GM12878 (cell line): ENCODE measurements around the gene KLHL3. TPM values are rescaled to one million over a fixed set of nuclear protein-coding genes. Genes with fewer than 3 reads are reported as not detected.

Experiments
- ATAC-seq: fragments of 200-7000 bp; cut with Tn5 transposase; 3 replicates; pipeline ENCODE4 v1.9.1; 2020; ENCODE audit warnings: mild to moderate bottlenecking, moderate library complexity
- BruUV-seq: library from RNA; stranded (reverse); fragments of 400-500 nt; replicated peaks from 2 replicates; lab custom pipeline; 2021; lab: Mats Ljungman, UMichigan
- CTCF ChIA-PET: fragments of 300-600 bp; sonication (Branson Sonifier 250); formaldehyde crosslinking; extraction: SDS; loops from one replicate; lab custom pipeline; 2021; ENCODE audit warnings: inconsistent platforms; lab: Yijun Ruan, JAX
- POLR2A ChIA-PET: fragments of 350-600 bp; formaldehyde crosslinking; extraction: SDS; loops from one replicate; lab custom pipeline; 2021; ENCODE audit warnings: inconsistent platforms; lab: Charles Lee
- RAD21 ChIA-PET: fragments of 300-600 bp; sonication (Branson Sonifier 250); formaldehyde crosslinking; loops from one replicate; lab custom pipeline; 2023; ENCODE audit warnings: antibody characterized with exemption; ENCODE audit not compliant: unreplicated experiment; lab: Charles Lee
- SMC1A ChIA-PET: fragments of 300-600 bp; sonication (Branson Sonifier 250); formaldehyde crosslinking; loops from one replicate; lab custom pipeline; 2023; ENCODE audit not compliant: unreplicated experiment, uncharacterized antibody; lab: Charles Lee
- DNase-seq: peaks from one replicate; pipeline ENCODE4 v3.0.0-alpha.2; 2011; ENCODE audit warnings: low read depth, low spot score
- FAIRE-seq: peaks from 3 replicates; lab custom pipeline; 2011; peaks lifted over from hg19 to GRCh38; lab: Jason Lieb, UNC
- H2AFZ ChIP-seq: 2 replicates; pipeline ENCODE4 v1.6.0; 2011; ENCODE audit warnings: low read depth, low read length, control low read depth; ENCODE audit not compliant: control insufficient read depth
- H3K27ac ChIP-seq: 2 replicates; pipeline ENCODE4 v1.5.1; 2011; ENCODE audit warnings: control low read depth; ENCODE audit not compliant: control insufficient read depth, insufficient read depth
- H3K27me3 ChIP-seq, 2 experiments: replicated peaks in 1 of 2; 2 replicates each; pipeline versions ENCODE4 v1.6.0 to v1.6.1; 2011; ENCODE audit warnings: low read length in 1 of 2; ENCODE audit not compliant: control insufficient read depth in 2 of 2, insufficient read depth in 2 of 2
- H3K36me3 ChIP-seq, 2 experiments: 2 replicates each; pipeline ENCODE4 v1.5.1; 2011; ENCODE audit warnings: low read length in 1 of 2; ENCODE audit not compliant: control insufficient read depth in 2 of 2, insufficient read depth in 2 of 2
- H3K4me1 ChIP-seq: 2 replicates; pipeline ENCODE4 v1.6.1; 2011; ENCODE audit warnings: mild to moderate bottlenecking, low read length, moderate library complexity, mixed read lengths; ENCODE audit not compliant: control insufficient read depth, insufficient read depth
- H3K4me2 ChIP-seq: 2 replicates; pipeline ENCODE4 v1.6.0; 2011; ENCODE audit warnings: control low read depth; ENCODE audit not compliant: control insufficient read depth, insufficient read depth
- H3K4me3 ChIP-seq: fragments of 200-600 bp; sonication (generic); 2 replicates; pipeline ENCODE4 v1.5.1; 2016
- H3K79me2 ChIP-seq: 2 replicates; pipeline ENCODE4 v1.6.0; 2011; ENCODE audit warnings: low read length; ENCODE audit not compliant: control insufficient read depth, insufficient read depth
- H3K9ac ChIP-seq: 2 replicates; pipeline ENCODE4 v1.8.0; 2011; ENCODE audit warnings: low read length, control low read depth, mixed read lengths; ENCODE audit not compliant: control insufficient read depth, insufficient read depth
- H3K9me3 ChIP-seq: replicated peaks from 3 replicates; pipeline ENCODE4 v1.5.1; 2011; ENCODE audit warnings: mild to moderate bottlenecking, low read length; ENCODE audit not compliant: control insufficient read depth, insufficient read depth
- H4K20me1 ChIP-seq: 2 replicates; pipeline ENCODE4 v1.6.0; 2011; ENCODE audit not compliant: control insufficient read depth, insufficient read depth
- POLR2AphosphoS5 ChIP-seq: IDR thresholded peaks from 2 replicates; pipeline ENCODE4 v1.6.1; 2011; ENCODE audit warnings: mild to moderate bottlenecking, low read length, inconsistent platforms
- WGBS: methylation state at CpG from one replicate; pipeline ENCODE4 v1.1.6; 2016; ENCODE audit warnings: low lambda C conversion rate; ENCODE audit not compliant: insufficient replicate concordance, insufficient coverage; ENCODE audit errors: missing lambda C conversion rate; 5-methylcytosine and 5-hydroxymethylcytosine counted together
- in situ Hi-C: fragments of 300-500 bp; cut with MboI; formaldehyde crosslinking; loops from 9 replicates; pipeline ENCODE4 v1.14.3; 2018; ENCODE audit warnings: mixed read lengths
- intact Hi-C: fragments of 100-400 bp; cut with micrococcal nuclease; formaldehyde crosslinking; loops from one replicate; pipeline ENCODE4 v1.14.2; 2022; ENCODE audit not compliant: unreplicated experiment
- polyA plus RNA-seq, 11 experiments: library from polyadenylated mRNA; depleted of rRNA in 4 of 11; unstranded in 6 of 11; stranded (reverse) in 5 of 11; fragments of >200 nt; fragmentation: Nextera tagmentation in 4 of 11; fragmentation: Illumina TruSeq in 1 of 11; extraction: Ambion mirVana in 4 of 11; extraction: Trizol in 1 of 11; gene quantifications; 1 replicate in 1 of 11; 2 replicates in 10 of 11; pipeline versions ENCODE4 v1.2.1 to v1.2.3, GENCODE V29; 2011 to 2016; ENCODE audit warnings: inconsistent platforms in 2 of 11, missing spikeins in 2 of 11, low read depth in 1 of 11
- total RNA-seq, 4 experiments: library from RNA; depleted of rRNA in 3 of 4; stranded (reverse); fragments of >200 nt in 3 of 4; fragmentation: Illumina TruSeq in 1 of 4; extraction: Trizol in 1 of 4; gene quantifications; 2 replicates each; pipeline versions ENCODE4 v1.2.1 to v1.2.3, GENCODE V29; 2013 to 2021
- TF ChIP-seq, protein P1 (sequence below): fragments of 450-650 bp; IDR thresholded peaks from 2 replicates; pipeline ENCODE4 v1.6.1; 2017; ENCODE audit warnings: borderline replicate concordance
- TF ChIP-seq, protein P2 (sequence below): IDR thresholded peaks from 2 replicates; pipeline ENCODE4 v1.6.1; 2011; ENCODE audit warnings: low read depth, low read length, improper control_type of control experiment, borderline replicate concordance

Gene KLHL3
- total and polyA plus RNA-seq, 10 of the 15 experiments (the other 5 are each of a cell fraction or from before 2014, with no cell fraction given): 1.7 to 11.7 (median 5.6) TPM

DNA sequence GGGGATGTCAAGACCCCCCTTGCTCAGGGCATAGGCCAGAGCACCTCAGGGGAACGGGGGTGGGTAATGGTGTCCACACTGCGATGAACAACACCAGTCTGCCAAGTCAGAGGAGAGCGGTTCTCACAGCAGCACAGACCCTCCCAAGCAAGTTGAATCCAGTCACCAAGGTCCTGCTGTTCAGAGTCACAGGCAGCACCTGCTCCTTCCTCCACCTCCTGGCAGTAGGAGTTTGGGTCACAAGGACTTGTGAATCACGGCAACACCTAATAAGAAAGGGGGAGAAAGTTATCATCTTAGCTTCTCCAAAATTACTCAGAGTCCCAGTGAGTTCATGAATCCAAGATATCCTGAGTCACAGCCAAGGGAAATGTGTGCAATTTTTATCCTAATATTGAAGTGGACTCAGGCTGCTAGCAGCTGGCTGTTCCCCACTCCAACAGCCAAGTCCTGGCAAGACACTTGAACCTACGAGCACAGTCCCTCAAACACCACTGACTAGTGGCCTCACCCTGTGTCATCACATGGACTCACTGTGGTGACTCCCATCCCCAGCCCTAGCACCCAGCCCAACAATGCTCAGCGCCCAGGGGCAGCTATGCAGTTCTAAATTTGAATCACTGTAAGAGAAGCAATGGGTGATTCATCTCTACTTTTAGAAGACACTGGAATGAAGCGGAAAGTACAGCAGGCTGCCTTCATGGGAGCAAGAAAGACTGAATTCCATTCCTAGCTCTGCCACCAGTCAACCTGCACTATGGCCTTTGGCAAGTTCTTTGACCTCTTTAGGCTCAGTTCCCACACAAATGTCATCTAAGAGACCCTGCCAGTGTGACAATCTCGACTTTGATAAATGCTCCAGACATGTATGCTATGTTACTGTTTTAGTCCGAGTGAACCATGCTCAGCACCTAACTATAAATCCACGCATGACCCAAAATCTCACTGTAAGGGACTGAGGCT lies 113.7 kb downstream of the KLHL3 start:
- in situ Hi-C loops: no loop called here
- BruUV-seq: no TSS peak

More for the DNA sequence above, 113.7 kb downstream of the KLHL3 start:
- ChIA-PET RAD21 (interaction anchor here (0.6 kb wide), 1 partner anchor 436 kb away, joined by 3 read pairs; no protein-coding TSS in a partner anchor), POLR2A (no interaction called here), CTCF (interaction anchor here (1.4 kb wide), 1 partner anchor 119 kb away, joined by 3 read pairs; no protein-coding TSS in a partner anchor), SMC1A (interaction anchor here (1.1 kb wide), 1 partner anchor 39 kb away, joined by 3 read pairs; no protein-coding TSS in a partner anchor)
- Histone ChIP-seq H3K27me3 (no peaks in the 10 kb centered on the region), H3K4me3 (no peak overlapping the region), H2AFZ (no peak overlapping the region), H3K9ac (no peak overlapping the region), H3K4me1 (peaks cover 3% of the 10 kb centered on the region), H3K9me3 (no peaks in the 10 kb centered on the region), H3K36me3 (peaks cover 0 to 4% of the 10 kb centered on the region in 2 experiments; a peak in 1 of 4 replicates), H3K4me2 (no peak overlapping the region), H4K20me1 (no peaks in the 10 kb centered on the region), H3K79me2 (no peaks in the 10 kb centered on the region), H3K27ac (no peak overlapping the region)
- intact Hi-C loops: loop anchor here (10.0 kb wide), 2 partner anchors 413 to 513 kb away; partner anchors contain the start of genes FAM13B and NME5
- TF ChIP-seq, protein P1, sequence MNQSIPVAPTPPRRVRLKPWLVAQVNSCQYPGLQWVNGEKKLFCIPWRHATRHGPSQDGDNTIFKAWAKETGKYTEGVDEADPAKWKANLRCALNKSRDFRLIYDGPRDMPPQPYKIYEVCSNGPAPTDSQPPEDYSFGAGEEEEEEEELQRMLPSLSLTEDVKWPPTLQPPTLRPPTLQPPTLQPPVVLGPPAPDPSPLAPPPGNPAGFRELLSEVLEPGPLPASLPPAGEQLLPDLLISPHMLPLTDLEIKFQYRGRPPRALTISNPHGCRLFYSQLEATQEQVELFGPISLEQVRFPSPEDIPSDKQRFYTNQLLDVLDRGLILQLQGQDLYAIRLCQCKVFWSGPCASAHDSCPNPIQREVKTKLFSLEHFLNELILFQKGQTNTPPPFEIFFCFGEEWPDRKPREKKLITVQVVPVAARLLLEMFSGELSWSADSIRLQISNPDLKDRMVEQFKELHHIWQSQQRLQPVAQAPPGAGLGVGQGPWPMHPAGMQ: no peak
- TF ChIP-seq POLR2AphosphoS5: no peak
- TF ChIP-seq, protein P2, sequence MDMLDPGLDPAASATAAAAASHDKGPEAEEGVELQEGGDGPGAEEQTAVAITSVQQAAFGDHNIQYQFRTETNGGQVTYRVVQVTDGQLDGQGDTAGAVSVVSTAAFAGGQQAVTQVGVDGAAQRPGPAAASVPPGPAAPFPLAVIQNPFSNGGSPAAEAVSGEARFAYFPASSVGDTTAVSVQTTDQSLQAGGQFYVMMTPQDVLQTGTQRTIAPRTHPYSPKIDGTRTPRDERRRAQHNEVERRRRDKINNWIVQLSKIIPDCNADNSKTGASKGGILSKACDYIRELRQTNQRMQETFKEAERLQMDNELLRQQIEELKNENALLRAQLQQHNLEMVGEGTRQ: no peak
- no peak for DNase-seq
- no peak; the same call in 2 of the 3 replicates for ATAC-seq
- no peak for FAIRE-seq
- WGBS: 83% methylated on average over 10 of the region's 10 CpGs
